Activated T-helper 1 cell treated with anti-CD3 and anti-CD28 coated beads, Interleukin-12 subunit alpha, Interleukin-12 subunit beta, Interleukin-2, Interleukin-4 antibody, amounts not matched to agents 30 ng/mL and 10 ng/mL and 1 ng/mL, durations not matched to agents 14 hours and 24 hours and 36 hours (primary cell): ENCODE measurements around the gene PPP1R1A. TPM values are rescaled to one million over a fixed set of nuclear protein-coding genes. Genes with fewer than 3 reads are reported as not detected.

Experiments
- DNase-seq: peaks from one replicate; pipeline ENCODE4 v3.0.0; 2021; ENCODE audit warnings: low spot score
- H3K27ac Mint-ChIP-seq: one replicate; pipeline ENCODE4 v1.8.0; 2021; ENCODE audit warnings: mild to moderate bottlenecking, mixed read lengths
- H3K27me3 Mint-ChIP-seq: one replicate; pipeline ENCODE4 v1.8.0; 2022; ENCODE audit warnings: mild to moderate bottlenecking, moderate library complexity, mixed read lengths; ENCODE audit not compliant: insufficient read depth
- H3K36me3 Mint-ChIP-seq: one replicate; pipeline ENCODE4 v1.8.0; 2021; ENCODE audit warnings: low read depth, mixed read lengths
- H3K4me1 Mint-ChIP-seq: one replicate; pipeline ENCODE4 v1.8.0; 2021; ENCODE audit warnings: low read depth, mixed read lengths
- H3K4me3 Mint-ChIP-seq: one replicate; pipeline ENCODE4 v1.8.0; 2021; ENCODE audit warnings: mild to moderate bottlenecking, moderate library complexity, mixed read lengths
- H3K9me3 Mint-ChIP-seq: one replicate; pipeline ENCODE4 v1.8.0; 2021; ENCODE audit warnings: mixed read lengths
- intact Hi-C: fragments of 100-400 bp; cut with micrococcal nuclease; formaldehyde crosslinking; loops from one replicate; pipeline ENCODE4 v1.15.1; 2024
- total RNA-seq: library from RNA; stranded (reverse); gene quantifications from 2 replicates; pipeline ENCODE4 v1.2.3, GENCODE V29; 2022

Gene PPP1R1A, protein sequence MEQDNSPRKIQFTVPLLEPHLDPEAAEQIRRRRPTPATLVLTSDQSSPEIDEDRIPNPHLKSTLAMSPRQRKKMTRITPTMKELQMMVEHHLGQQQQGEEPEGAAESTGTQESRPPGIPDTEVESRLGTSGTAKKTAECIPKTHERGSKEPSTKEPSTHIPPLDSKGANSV
- total RNA-seq = 0.29 TPM in 1 of 2 replicates, not detected in the other

DNA sequence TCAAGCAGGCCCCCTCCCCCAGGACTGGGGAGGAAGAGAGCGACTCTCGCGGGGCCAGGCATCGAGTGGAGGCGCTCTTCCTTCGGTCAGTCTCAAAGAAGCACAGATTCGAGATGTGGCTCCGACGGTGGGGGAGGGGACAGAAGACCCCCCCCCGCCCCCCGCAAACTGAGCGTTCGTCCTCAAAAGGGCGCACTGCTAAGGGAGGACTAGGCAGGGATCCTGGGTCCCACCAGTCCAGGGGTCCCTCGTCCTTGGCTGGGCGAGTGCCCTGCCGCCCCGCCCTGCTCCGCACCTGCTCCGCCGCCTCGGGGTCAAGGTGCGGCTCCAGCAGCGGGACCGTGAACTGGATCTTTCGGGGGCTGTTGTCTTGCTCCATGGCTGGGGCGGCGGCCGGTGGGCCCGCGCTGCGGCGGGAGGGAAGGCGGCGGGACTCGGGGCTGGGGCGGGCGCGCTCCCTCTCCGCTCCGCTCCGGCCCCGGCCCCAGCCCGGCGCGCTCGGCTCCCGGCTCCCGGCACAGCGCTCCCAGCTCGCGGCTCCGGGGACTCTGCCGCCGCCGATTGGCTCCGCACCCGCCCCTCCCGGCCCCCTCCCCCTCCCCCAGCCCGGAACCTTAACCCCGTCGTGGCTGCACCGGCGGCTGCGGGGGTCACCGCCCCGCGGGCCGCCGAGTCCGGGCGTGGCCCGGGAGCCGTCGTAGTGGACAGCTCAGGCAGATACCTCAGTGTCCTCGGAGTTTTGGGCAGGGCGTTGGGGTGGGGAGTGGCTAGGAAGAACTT, at the start of gene PPP1R1A:
TSS of gene PPP1R1A (minus strand) at position 550 of the 780 bp plus-strand sequence. CDS start at position 379, 171 bp downstream.
- peaks cover 65% of the 10 kb centered on the region for H3K27me3 Mint-ChIP-seq
- H3K4me3 Mint-ChIP-seq = peak within 1 kb of the TSS; percentile 62
- H3K36me3 Mint-ChIP-seq = no peaks in the 10 kb centered on the region
- intact Hi-C loops = no loop called here
- no peak for DNase-seq
- no peaks in the 10 kb centered on the region for H3K4me1 Mint-ChIP-seq
- no peaks in the 10 kb centered on the region for H3K9me3 Mint-ChIP-seq
- H3K27ac Mint-ChIP-seq = no peak within 1 kb of the TSS

DNA sequence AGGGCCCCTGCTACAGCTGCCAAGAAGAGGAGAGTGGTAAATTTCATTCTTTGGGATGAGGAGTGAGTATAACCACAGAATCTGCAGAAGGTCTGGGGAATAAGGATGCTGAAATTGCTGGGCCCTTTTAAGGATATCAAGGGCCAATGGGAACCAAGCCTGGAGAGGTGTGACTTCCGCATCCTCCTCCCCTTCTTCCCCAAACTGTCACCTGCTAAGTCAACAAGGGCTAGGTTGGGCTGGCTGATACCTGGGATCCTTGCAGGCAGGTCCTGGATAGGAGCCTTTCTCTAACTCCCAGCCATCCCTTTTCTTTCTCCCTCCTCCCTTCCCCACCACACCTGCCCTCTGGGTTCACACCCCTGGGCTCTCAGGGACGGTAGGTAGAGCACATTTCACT, 46.3 kb upstream of the PPP1R1A start, which contains the start of gene LACRT:
TSS of gene LACRT (minus strand) at position 101 of the 400 bp plus-strand sequence. CDS start at position 47, 54 bp downstream.
- H3K4me1 Mint-ChIP-seq = no peaks in the 10 kb centered on the region
- H3K27ac Mint-ChIP-seq = no peak within 1 kb of the TSS
- peaks cover 5% of the 10 kb centered on the region for H3K9me3 Mint-ChIP-seq
- intact Hi-C loops = no loop called here
- no peak within 1 kb of the TSS for H3K4me3 Mint-ChIP-seq
- H3K36me3 Mint-ChIP-seq = no peaks in the 10 kb centered on the region
- H3K27me3 Mint-ChIP-seq = peaks cover 3% of the 10 kb centered on the region
- DNase-seq = no peak

DNA sequence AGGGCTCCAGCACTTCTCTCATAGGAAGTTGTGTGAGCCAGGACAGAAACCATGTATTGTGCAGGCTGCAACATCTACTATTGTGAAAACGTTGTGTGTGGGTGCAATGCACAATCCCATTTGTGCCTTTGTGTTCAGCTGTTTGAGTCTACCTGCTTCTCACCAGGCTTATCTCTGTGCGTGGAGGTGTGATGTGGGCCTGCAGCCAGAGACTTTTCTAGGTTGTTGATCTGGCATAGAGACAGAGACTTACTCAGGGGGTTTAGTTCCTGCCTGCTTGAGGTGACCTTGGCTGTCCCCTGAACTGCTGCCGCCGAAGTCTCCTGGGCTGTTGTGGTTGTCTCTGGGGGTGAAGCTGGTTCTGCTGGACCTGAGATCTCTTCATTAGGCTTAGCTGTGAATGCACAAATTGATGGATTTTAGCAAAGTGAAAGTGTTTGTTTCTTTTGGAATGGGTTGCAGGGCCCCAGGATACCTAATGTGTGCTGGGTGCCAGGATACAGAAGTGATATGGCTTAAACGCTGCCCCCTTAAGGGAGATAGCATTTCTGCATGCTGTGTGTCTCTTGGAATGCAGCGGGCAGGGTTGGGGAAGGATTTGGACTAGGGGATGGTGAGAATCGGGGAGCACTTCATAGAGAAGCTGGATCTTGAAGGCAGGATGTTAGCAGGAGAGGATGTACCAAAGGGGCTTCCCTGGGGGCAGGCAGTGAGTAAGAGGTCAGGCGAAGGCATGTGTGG, 43.7 kb upstream of the PPP1R1A start:
- no peak overlapping the region for H3K4me3 Mint-ChIP-seq
- no peaks in the 10 kb centered on the region for H3K4me1 Mint-ChIP-seq
- intact Hi-C loops = no loop called here
- no peak overlapping the region for H3K27ac Mint-ChIP-seq
- H3K9me3 Mint-ChIP-seq = peaks cover 7% of the 10 kb centered on the region
- peaks cover 3% of the 10 kb centered on the region for H3K36me3 Mint-ChIP-seq
- no peak for DNase-seq
- H3K27me3 Mint-ChIP-seq = peaks cover 7% of the 10 kb centered on the region

DNA sequence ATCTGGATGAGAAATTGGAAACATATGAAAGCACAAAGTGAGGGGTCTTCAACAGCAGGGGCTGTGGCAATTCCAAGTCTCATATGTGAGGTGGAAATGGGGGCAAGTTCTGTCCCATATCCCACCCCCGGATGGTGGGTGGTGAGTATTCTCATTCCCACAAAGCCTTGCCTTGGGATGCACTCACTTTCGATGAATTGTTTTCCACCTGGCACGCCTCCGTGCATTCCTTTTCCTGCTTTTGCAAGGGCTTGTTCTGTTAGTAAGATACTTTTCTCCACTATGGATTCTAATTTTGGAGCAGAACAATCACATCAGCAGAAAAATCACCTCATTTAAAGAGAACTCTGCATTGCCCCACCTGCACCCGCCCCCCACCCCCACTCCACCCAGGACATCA, 43.1 kb upstream of the PPP1R1A start:
- H3K27ac Mint-ChIP-seq = no peak overlapping the region
- H3K27me3 Mint-ChIP-seq = peaks cover 7% of the 10 kb centered on the region
- H3K4me3 Mint-ChIP-seq = no peak overlapping the region
- intact Hi-C loops = no loop called here
- no peaks in the 10 kb centered on the region for H3K4me1 Mint-ChIP-seq
- no peak for DNase-seq
- H3K36me3 Mint-ChIP-seq = peaks cover 3% of the 10 kb centered on the region
- H3K9me3 Mint-ChIP-seq = peaks cover 13% of the 10 kb centered on the region

DNA sequence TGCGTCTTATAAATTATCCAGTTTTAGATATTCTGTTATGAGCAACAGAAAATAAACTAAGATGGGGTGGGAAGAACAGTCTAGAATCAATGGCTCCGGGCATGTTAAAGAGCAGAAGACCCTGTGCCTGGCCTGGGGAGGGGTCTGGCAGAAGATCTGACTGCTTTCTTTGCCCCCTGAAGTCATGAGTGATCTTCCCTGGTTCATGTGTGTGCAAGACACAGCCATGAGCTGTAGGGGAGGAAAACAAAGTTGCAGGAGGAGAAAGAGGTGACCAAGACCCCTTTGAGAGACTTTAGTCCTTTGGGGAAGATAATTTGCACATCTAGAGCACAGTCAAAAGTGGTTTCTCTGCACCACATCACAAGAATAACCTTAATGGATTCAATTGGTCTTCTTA, 41.5 kb upstream of the PPP1R1A start:
- DNase-seq = no peak
- intact Hi-C loops = no loop called here
- Mint-ChIP-seq H3K9me3 (peaks cover 16% of the 10 kb centered on the region), H3K4me1 (no peaks in the 10 kb centered on the region), H3K27ac (no peak overlapping the region), H3K36me3 (peaks cover 3% of the 10 kb centered on the region), H3K4me3 (no peak overlapping the region), H3K27me3 (peaks cover 13% of the 10 kb centered on the region)

DNA sequence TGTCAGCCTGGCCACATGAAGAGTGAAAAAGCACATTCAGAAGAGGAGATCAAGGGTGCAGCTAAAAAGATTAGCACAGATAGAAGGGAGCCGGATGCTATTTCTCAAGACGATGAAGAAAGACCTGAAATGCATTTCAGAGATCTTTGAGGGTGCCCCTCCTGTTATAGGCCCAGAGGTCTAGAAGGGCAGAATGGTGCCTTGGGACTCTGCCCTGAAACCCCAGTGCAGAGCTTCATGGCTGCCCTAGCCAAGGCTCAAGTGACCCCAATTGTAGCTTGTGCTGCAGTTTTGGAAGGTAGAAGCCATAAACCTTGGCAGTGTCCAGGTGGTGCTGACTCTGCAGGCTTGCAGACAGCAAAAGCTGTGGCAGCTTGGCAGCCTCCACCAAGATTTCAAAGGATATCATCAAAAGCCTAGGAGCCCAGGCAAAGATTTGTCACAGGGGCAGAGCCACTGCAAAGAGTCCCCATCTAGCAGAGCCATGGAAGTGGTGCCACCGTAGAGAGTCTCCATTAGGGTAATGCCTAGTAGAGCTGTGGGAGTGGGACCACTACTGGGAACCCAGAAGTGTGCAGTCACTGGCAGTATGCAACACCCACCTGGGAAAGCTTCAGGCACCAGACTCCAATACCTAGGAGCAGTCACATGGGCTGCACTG, 39.9 kb upstream of the PPP1R1A start:
- H3K27me3 Mint-ChIP-seq = peaks cover 25% of the 10 kb centered on the region
- intact Hi-C loops = no loop called here
- H3K9me3 Mint-ChIP-seq = peaks cover 16% of the 10 kb centered on the region

DNA sequence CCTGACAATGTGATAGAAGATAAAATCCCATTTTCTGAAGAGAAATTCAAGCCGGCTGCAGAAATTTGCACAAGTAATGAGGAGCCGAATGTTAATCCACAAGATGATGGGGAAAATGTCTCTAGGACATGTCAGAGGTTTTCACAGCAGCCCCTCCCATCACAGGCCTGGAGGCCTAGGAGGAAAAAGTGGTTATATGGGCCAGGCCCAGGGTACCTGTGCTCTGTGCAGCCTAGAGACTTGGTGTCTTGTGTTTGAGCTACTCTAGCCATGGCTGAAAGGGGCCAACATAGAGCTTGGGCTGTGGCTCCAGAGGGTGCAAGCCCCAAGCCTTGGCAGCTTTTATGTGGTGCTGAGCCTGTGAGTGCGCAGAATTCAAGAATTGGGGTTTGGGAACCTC, 38.8 kb upstream of the PPP1R1A start:
- H3K4me1 Mint-ChIP-seq = no peaks in the 10 kb centered on the region
- DNase-seq = no peak
- peaks cover 16% of the 10 kb centered on the region for H3K9me3 Mint-ChIP-seq
- H3K36me3 Mint-ChIP-seq = peaks cover 3% of the 10 kb centered on the region
- peaks cover 32% of the 10 kb centered on the region for H3K27me3 Mint-ChIP-seq
- no peak overlapping the region for H3K4me3 Mint-ChIP-seq
- H3K27ac Mint-ChIP-seq = no peak overlapping the region
- intact Hi-C loops = no loop called here

More for the DNA sequence above, 39.9 kb upstream of the PPP1R1A start:
- H3K27ac Mint-ChIP-seq = no peak overlapping the region
- no peak overlapping the region for H3K4me3 Mint-ChIP-seq
- H3K36me3 Mint-ChIP-seq = peaks cover 3% of the 10 kb centered on the region
- no peak for DNase-seq
- no peaks in the 10 kb centered on the region for H3K4me1 Mint-ChIP-seq

DNA sequence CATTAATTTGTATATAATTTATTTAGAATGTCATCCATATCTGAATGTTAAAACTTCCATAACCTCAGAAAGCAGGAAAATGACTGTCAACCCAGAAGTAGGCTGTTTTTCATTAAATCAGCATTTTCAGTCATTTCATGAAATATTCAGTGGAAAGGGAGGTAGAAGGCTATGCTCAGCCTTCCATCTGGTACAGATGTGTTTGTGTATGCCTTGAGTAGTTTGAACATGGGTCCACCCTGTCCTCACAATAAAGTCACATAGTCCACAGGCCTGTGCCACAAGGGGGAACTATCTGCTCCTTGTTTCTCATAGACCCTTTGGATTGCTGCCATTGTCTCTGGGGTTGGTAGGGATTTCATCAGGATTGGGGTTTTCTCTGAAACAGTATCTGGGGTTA, 37.1 kb upstream of the PPP1R1A start:
- no peak for DNase-seq
- intact Hi-C loops = no loop called here
- peaks cover 3% of the 10 kb centered on the region for H3K36me3 Mint-ChIP-seq
- no peaks in the 10 kb centered on the region for H3K4me1 Mint-ChIP-seq
- H3K9me3 Mint-ChIP-seq = peaks cover 16% of the 10 kb centered on the region
- H3K27me3 Mint-ChIP-seq = peaks cover 37% of the 10 kb centered on the region
- H3K4me3 Mint-ChIP-seq = no peak overlapping the region
- H3K27ac Mint-ChIP-seq = no peak overlapping the region

DNA sequence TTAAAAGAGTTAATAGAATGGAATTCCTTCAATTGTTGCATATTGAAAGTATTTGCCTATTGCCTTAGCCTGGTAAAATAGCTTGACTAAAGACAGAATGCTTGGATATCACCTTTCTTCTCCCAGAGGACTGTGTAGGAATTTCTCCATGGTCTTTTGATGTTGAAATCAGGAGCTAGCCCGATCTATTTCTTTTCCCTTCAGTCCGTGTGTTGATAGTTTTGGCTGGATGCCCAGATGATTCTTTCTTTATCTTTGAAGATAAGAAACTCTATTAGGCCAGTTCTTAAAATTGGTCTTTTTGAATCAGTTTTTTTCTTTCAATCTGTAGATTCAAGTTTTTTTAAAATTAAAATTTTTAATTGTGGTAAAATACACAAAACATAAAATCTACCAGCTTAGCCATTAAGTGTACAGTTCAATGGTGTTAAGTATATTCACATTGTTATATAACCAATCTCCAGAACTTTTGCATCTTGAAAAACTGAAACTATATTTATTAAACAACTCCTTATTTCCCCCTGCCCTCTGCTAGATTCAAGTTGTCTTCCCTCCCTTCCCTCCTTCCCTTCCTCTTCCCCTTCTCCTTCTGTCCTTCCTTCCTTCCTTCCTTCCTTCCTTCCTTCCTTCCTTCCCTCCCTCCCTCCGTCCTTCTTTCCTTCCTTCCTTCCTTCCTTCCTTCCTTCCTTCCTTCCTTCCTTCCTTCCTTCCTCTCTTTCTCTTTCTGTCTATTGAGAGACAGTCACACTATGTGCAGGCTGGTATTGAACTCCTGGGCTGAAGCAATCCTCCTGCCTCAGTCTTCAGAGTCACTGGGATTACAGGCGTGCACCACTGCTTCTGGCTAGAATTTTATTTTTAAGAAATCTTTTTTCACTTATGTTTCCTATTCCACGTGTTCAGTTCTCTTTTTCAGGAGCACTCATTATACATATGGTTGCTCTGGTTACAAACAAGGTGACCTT, 36.1 kb upstream of the PPP1R1A start:
- no peak overlapping the region for H3K27ac Mint-ChIP-seq
- H3K9me3 Mint-ChIP-seq = peaks cover 16% of the 10 kb centered on the region
- peaks cover 43% of the 10 kb centered on the region for H3K27me3 Mint-ChIP-seq
- intact Hi-C loops = no loop called here
- H3K4me3 Mint-ChIP-seq = no peak overlapping the region
- H3K4me1 Mint-ChIP-seq = no peaks in the 10 kb centered on the region
- no peak for DNase-seq
- H3K36me3 Mint-ChIP-seq = peaks cover 3% of the 10 kb centered on the region

DNA sequence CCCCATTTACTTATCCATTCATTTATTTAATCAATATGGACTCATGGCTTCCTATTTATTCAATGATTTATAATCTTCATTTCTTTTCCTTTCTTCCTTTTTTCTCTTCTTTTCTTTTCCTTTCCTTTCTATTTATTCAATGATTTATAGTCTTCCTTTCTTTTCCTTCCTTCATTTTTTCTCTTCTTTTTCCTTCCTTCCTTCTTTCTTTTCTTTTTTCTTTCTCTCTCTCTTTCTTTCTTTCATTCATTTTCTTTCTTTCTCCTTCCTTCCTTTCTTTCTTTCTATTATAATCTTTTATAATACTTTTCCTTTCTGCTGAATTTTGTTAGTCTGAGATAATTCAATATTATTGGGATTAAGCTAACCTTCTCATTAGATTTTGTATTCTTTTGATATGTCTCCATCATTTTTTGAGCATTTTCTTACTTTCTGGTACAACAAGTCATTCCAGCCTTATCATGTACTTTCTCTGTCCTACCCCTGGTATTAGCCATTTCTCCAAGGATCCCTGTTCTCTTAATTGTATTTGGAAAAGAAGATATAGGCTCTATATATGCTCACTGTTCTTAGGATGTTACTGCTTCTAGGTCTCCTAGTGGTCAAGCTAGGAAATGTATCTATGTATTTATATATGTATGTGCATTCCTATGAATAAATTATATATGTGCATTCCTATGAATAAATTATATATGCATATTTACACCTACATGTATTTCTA, 34.2 kb upstream of the PPP1R1A start:
- H3K4me1 Mint-ChIP-seq = no peaks in the 10 kb centered on the region
- H3K9me3 Mint-ChIP-seq = peaks cover 10% of the 10 kb centered on the region
- H3K36me3 Mint-ChIP-seq = no peaks in the 10 kb centered on the region
- no peak for DNase-seq
- H3K4me3 Mint-ChIP-seq = no peak overlapping the region
- intact Hi-C loops = no loop called here
- H3K27me3 Mint-ChIP-seq = peaks cover 44% of the 10 kb centered on the region
- H3K27ac Mint-ChIP-seq = no peak overlapping the region

DNA sequence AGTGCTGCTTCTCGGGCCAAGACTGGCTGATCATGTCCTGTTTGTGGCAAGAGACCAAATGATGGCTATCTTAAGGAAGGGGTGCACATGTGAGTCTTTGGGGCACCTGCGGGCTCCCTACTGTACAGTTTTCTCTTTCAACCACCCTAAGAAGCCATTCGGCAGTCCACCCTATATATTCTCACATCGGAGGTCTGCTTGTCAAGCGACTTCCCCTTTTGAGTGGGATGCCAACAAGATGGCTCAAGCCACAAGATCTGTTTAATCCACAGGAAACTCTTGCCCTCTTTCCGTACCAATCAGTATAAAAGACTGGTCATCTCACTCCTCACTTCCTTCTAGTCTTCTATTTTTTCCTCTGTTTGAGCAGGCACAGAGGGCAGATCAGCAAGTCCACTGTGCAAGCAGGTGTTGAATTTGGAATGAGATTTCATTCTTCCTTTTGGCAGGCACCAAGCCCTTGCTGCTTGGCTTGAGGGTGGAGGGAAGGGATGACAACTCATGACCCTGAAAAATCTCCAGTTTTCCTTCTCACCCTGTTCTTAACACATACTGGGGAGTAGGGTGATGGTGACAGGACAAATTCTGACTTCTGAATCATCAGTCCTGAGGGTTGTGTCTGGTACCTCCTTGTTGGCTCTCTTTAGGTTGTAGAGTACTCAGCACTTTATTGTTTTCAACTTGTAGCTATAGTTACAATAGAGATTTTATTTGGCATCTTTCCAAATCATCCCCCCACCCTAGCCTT, 28.6 kb upstream of the PPP1R1A start:
- no peaks in the 10 kb centered on the region for H3K36me3 Mint-ChIP-seq
- H3K4me1 Mint-ChIP-seq = no peaks in the 10 kb centered on the region
- peaks cover 45% of the 10 kb centered on the region for H3K27me3 Mint-ChIP-seq
- intact Hi-C loops = no loop called here
- H3K4me3 Mint-ChIP-seq = no peak overlapping the region
- no peaks in the 10 kb centered on the region for H3K9me3 Mint-ChIP-seq
- no peak overlapping the region for H3K27ac Mint-ChIP-seq
- DNase-seq = no peak
